Testis (tissue), 3 donors: ENCODE data around the gene CEP43. TPM values are rescaled to one million over a fixed set of nuclear protein-coding genes. Genes with fewer than 3 reads are reported as not detected.

Source experiments
- DNase-seq: peaks from one replicate; pipeline ENCODE4 v3.0.0-alpha.2; 2019
- H3K27ac ChIP-seq, 2 donors: fragments of 200-600 bp; sonication (generic); one replicate each; pipeline ENCODE4 v1.5.1; 2019
- H3K27me3 ChIP-seq: fragments of 200-600 bp; sonication (generic); one replicate; pipeline ENCODE4 v1.5.1; 2019
- H3K36me3 ChIP-seq: fragments of 200-600 bp; sonication (generic); one replicate; pipeline ENCODE4 v1.5.1; 2017; ENCODE audit warnings: low read depth; ENCODE audit errors: missing control alignments
- H3K4me1 ChIP-seq: fragments of 200-600 bp; sonication (generic); one replicate; pipeline ENCODE4 v1.5.1; 2019
- H3K4me3 ChIP-seq, 2 donors: fragments of 200-600 bp; sonication (generic); one replicate each; pipeline ENCODE4 v1.5.1; 2017 to 2019
- H3K9me3 ChIP-seq: fragments of 200-600 bp; sonication (generic); one replicate; pipeline ENCODE4 v1.5.1; 2017
- POLR2A ChIP-seq: fragments of 450-650 bp; IDR thresholded peaks from one replicate; pipeline ENCODE4 v1.6.1; 2017; ENCODE audit warnings: antibody characterized with exemption, mild to moderate bottlenecking, moderate library complexity
- WGBS, 2 donors: methylation state at CpG; one replicate each; pipeline ENCODE4 v1.1.5; 2018; 5-methylcytosine and 5-hydroxymethylcytosine counted together
- intact Hi-C: fragments of 100-400 bp; cut with DNase I; formaldehyde crosslinking; loops from one replicate; pipeline ENCODE4 v1.15.1; 2023; ENCODE audit warnings: low total_unique reads
- polyA plus RNA-seq: library from polyadenylated mRNA; stranded (reverse); fragments of 350-450 nt; fragmentation: Illumina TruSeq; extraction: RNeasy Lipid Tissue Mini Kit (QIAGEN cat#74804); gene quantifications from one replicate; pipeline ENCODE4 v1.2.3, GENCODE V29; 2014; ENCODE audit warnings: low read depth, low replicate concordance; ENCODE audit not compliant: insufficient read depth
- total RNA-seq, 2 donors: library from RNA; depleted of rRNA; stranded (reverse); fragments of >200 nt; gene quantifications; one replicate each; pipeline ENCODE4 v1.2.3, GENCODE V29; 2016
- TF ChIP-seq, protein P1 (sequence below), 3 experiments: fragments of 450-650 bp in 2 of 3; fragments of 200-600 bp in 1 of 3; sonication (generic) in 1 of 3; IDR thresholded peaks; one replicate each; pipeline ENCODE4 v1.5.1; 2016 to 2019; ENCODE audit warnings: antibody characterized with exemption in 3 of 3, mild to moderate bottlenecking in 2 of 3, moderate library complexity in 1 of 3

CEP43 gene
- total and polyA plus RNA-seq, 3 donors from 2014 or later: 67.0 to 129 (median 105) TPM

GRCh38 chr6:167015302-167015701 lies 16.1 kb downstream of the CEP43 start:
- Histone ChIP-seq H3K9me3 (no peaks in the 10 kb centered on the region), H3K27me3 (no peaks in the 10 kb centered on the region), H3K36me3 (no peaks in the 10 kb centered on the region), H3K27ac (no peak overlapping the region), H3K4me1 (no peaks in the 10 kb centered on the region), H3K4me3 (no peak overlapping the region)
- TF ChIP-seq, protein P1, sequence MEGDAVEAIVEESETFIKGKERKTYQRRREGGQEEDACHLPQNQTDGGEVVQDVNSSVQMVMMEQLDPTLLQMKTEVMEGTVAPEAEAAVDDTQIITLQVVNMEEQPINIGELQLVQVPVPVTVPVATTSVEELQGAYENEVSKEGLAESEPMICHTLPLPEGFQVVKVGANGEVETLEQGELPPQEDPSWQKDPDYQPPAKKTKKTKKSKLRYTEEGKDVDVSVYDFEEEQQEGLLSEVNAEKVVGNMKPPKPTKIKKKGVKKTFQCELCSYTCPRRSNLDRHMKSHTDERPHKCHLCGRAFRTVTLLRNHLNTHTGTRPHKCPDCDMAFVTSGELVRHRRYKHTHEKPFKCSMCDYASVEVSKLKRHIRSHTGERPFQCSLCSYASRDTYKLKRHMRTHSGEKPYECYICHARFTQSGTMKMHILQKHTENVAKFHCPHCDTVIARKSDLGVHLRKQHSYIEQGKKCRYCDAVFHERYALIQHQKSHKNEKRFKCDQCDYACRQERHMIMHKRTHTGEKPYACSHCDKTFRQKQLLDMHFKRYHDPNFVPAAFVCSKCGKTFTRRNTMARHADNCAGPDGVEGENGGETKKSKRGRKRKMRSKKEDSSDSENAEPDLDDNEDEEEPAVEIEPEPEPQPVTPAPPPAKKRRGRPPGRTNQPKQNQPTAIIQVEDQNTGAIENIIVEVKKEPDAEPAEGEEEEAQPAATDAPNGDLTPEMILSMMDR (IDR thresholded peaks at IDR 0.05): no peak
- TF ChIP-seq POLR2A: no peak
- no peak for DNase-seq
- intact Hi-C loops: no loop called here
- WGBS, 2 donors: 95 to 98% methylated on average over 7 to 9 of the region's 9 CpGs

GRCh38 chr6:167020206-167020605 lies 21.0 kb downstream of the CEP43 start:
- intact Hi-C loops: no loop called here
- no peaks in the 10 kb centered on the region for H3K4me1 ChIP-seq
- no peaks in the 10 kb centered on the region for H3K27me3 ChIP-seq
- H3K27ac ChIP-seq: no peak overlapping the region
- H3K4me3 ChIP-seq: no peak overlapping the region
- no peak for DNase-seq
- H3K9me3 ChIP-seq: no peaks in the 10 kb centered on the region
- TF ChIP-seq, protein P1 (IDR thresholded peaks at IDR 0.05): no peak
- TF ChIP-seq POLR2A: no peak
- WGBS, 2 donors: 97 to 98% methylated on average over 3 of the region's 3 CpGs
- no peaks in the 10 kb centered on the region for H3K36me3 ChIP-seq

DNA sequence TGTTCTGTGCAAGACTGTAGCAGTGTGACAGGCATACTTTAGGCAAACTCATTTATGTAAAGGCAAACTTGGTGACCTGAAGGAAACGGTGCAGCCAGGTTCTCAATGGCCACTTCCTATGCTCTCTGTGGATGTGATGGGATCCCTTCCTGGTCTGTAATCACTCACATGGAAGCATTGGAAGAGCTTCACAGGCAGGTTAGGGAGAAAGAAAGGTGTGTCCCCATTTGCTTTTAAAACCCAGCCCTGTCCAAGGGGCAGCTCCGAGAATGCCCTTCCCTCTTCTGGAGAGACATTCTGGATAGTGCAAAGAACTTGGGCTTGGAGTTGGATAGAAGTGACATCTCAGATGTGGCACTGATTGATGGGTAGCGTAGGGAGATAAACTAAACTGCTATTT lies 28.1 kb downstream of the CEP43 start:
- WGBS, 2 donors: 88 to 96% methylated on average over 3 of the region's 3 CpGs
- no peak for DNase-seq
- Histone ChIP-seq H3K4me1 (no peaks in the 10 kb centered on the region), H3K36me3 (no peaks in the 10 kb centered on the region), H3K4me3 (no peak overlapping the region), H3K9me3 (no peaks in the 10 kb centered on the region), H3K27ac (no peak overlapping the region), H3K27me3 (no peaks in the 10 kb centered on the region)
- intact Hi-C loops: no loop called here
- TF ChIP-seq, protein P1 (IDR thresholded peaks at IDR 0.05): no peak
- TF ChIP-seq POLR2A: no peak

DNA sequence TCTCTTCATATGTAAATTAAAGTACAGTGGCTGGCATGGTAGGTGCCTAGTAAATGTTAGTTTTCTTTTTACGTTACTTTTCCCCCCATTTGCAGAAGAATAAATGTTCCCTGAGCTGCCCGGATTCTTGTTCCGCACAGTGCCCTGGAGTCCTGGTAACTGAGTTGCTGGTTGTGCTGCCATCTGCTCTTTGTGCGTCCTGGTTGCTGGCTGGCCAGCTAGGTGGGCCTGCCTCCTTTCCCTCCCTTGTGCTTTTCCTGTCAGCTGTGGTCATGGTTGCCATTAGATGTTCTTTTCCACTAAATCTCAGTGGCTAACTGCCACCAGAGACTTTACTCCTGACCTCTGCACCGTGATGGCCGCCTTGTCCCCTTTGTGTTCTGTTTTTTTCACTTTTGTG lies 28.6 kb downstream of the CEP43 start:
- no peaks in the 10 kb centered on the region for H3K36me3 ChIP-seq
- no peaks in the 10 kb centered on the region for H3K27me3 ChIP-seq
- DNase-seq: no peak
- intact Hi-C loops: no loop called here
- H3K9me3 ChIP-seq: no peaks in the 10 kb centered on the region
- H3K4me3 ChIP-seq: no peak overlapping the region
- WGBS, 2 donors: 92 to 95% methylated on average over 6 of the region's 6 CpGs
- no peak overlapping the region for H3K27ac ChIP-seq
- no peaks in the 10 kb centered on the region for H3K4me1 ChIP-seq
- TF ChIP-seq, protein P1 (IDR thresholded peaks at IDR 0.05): no peak
- TF ChIP-seq POLR2A: no peak

DNA sequence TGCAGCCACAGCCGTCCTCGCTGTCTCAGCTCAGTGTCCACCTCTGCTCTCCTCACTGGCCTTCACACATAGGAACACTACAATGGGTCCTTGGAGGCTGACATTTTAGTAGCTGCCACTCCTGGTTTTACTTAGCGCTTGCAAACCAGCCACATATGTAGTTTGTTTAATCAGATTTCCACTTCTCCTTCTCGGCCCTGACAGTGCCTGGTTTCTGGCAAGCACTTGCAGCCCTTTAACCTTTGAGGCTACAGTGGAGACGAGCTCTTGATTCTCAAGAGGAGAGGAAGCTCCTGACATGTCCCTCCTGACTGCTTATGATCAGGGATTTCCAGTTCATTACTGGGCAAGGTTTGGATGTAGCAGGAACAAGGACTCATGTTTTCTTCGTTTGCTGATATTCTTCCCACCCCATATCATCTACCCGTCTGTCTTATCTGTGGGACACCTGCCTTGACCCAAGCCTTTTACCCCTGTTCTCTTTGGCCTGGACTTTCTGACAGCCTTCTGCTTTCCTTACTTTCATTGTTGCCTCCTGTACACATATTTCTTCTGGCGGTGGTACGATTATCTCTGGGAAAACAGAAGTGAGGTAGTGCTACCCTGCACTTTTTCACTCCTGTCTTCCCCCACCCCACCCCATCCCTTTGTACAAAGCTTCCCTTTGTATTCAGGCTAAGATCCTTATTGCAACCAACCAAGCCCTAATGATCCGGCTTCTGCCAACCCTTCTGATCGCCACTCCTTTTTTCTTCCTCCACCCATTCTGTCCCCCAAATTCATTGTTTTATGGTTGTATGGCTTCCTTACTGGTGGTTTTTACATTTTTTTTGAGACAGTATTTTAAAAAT lies 31.2 kb downstream of the CEP43 start:
- no peak for DNase-seq
- no peak overlapping the region for H3K27ac ChIP-seq
- intact Hi-C loops: no loop called here
- H3K9me3 ChIP-seq: no peaks in the 10 kb centered on the region
- H3K36me3 ChIP-seq: no peaks in the 10 kb centered on the region
- H3K27me3 ChIP-seq: no peaks in the 10 kb centered on the region
- TF ChIP-seq, protein P1 (IDR thresholded peaks at IDR 0.05): no peak
- no peak for TF ChIP-seq POLR2A
- no peaks in the 10 kb centered on the region for H3K4me1 ChIP-seq
- 82% methylated on average over 10 to 11 of the region's 11 CpGs for WGBS, 2 donors
- no peak overlapping the region for H3K4me3 ChIP-seq
